Upper lobe of left lung (tissue), 6 donors: Measurements from ENCODE around the gene CELA1. TPM values are rescaled to one million over a fixed set of nuclear protein-coding genes. Genes with fewer than 3 reads are reported as not detected.
A peak's percentile ranks its signal among the peaks of the same experiment; 100 is the strongest.

Experiments used
- ATAC-seq, 2 donors: fragments of 200-7000 bp; cut with Tn5 transposase; one replicate each; pipeline ENCODE4 v1.9.1; 2022; ENCODE audit warnings: mild to moderate bottlenecking in 2 of 2, moderate library complexity in 2 of 2; ENCODE audit not compliant: low FRiP score in 2 of 2
- DNase-seq, 2 donors: peaks; one replicate each; pipeline ENCODE4 v3.0.0-alpha.2; 2019 to 2020
- H3K27ac ChIP-seq, 4 donors: fragments of 200-600 bp; sonication (generic); one replicate each; pipeline ENCODE4 v1.5.1; 2016 to 2019
- H3K27me3 ChIP-seq, 4 donors: fragments of 200-600 bp; sonication (generic); one replicate each; pipeline ENCODE4 v1.5.1; 2017 to 2019
- H3K36me3 ChIP-seq, 4 donors: fragments of 200-600 bp; sonication (generic); one replicate each; pipeline ENCODE4 v1.5.1; 2016 to 2019
- H3K4me1 ChIP-seq, 4 donors: fragments of 200-600 bp; sonication (generic); one replicate each; pipeline ENCODE4 v1.5.1; 2018 to 2019
- H3K4me3 ChIP-seq, 4 donors: fragments of 200-600 bp; sonication (generic); one replicate each; pipeline ENCODE4 v1.5.1; 2017 to 2019; ENCODE audit warnings: mild to moderate bottlenecking in 2 of 4, moderate library complexity in 1 of 4
- H3K9me3 ChIP-seq, 4 donors: fragments of 200-600 bp; sonication (generic); one replicate each; pipeline ENCODE4 v1.5.1; 2018 to 2019
- EP300 ChIP-seq, 4 donors: sonication (generic); formaldehyde crosslinking; IDR thresholded peaks; one replicate each; pipeline ENCODE4 v1.5.1; 2017; ENCODE audit warnings: antibody characterized with exemption in 4 of 4, control low read depth in 2 of 4
- POLR2A ChIP-seq, 4 donors: fragments of 450-650 bp; IDR thresholded peaks; one replicate each; pipeline ENCODE4 v1.5.1; 2016 to 2017; ENCODE audit warnings: antibody characterized with exemption in 4 of 4, mild to moderate bottlenecking in 2 of 4
- POLR2AphosphoS5 ChIP-seq, 2 donors: sonication (generic); formaldehyde crosslinking; IDR thresholded peaks; one replicate each; pipeline ENCODE4 v1.5.1; 2017; ENCODE audit warnings: antibody characterized with exemption in 2 of 2
- WGBS, 2 donors: methylation state at CpG; one replicate each; pipeline ENCODE4 v1.1.5; 2017 to 2018; 5-methylcytosine and 5-hydroxymethylcytosine counted together
- total RNA-seq, 6 donors: library from RNA; depleted of rRNA in 4 of 6; stranded (reverse); fragments of >200 nt in 4 of 6; gene quantifications; one replicate each; pipeline versions ENCODE4 v1.1.0 to v1.2.1, GENCODE V29; 2016 to 2021
- TF ChIP-seq, protein P1 (sequence below), 6 experiments: fragments of 450-650 bp in 4 of 6; fragments of 200-600 bp in 2 of 6; sonication (generic) in 2 of 6; IDR thresholded peaks; one replicate each; pipeline ENCODE4 v1.5.1; 2016 to 2019; ENCODE audit warnings: antibody characterized with exemption in 6 of 6
- donor health status: DM: no; HTN: no; CAD: no; lungs with moderate emphysema.
- donor health status: DM: no; HTN: yes; CAD: no; lungs with severe emphysema.

Gene CELA1
- total RNA-seq, 6 donors from 2014 or later = not detected

DNA sequence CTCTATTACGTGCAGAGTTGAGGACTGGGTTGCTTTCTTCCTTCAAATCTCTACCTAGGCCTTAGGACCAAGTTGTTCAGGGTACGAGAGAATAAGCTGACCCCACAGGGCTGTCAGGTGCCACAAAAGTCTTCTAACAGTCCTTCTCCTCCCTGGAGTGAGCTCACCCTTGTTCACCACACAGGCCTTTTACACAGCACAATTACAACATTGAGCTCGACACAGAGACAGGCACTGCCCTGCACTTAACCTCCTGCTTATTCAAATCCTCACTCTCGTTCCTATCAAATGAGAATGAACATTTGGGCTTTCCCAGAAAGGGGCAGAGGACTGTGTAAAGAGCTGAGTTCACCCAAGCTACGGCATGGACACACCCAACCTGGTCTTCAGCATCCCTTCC, 42.4 kb upstream of the CELA1 start:
- no peaks in the 10 kb centered on the region for H3K36me3 ChIP-seq
- H3K4me1 ChIP-seq = peaks cover 12 to 20% (median 16%) of the 10 kb centered on the region in 4 donors
- H3K27me3 ChIP-seq = peaks cover 0 to 9% (median 3%) of the 10 kb centered on the region in 4 donors
- TF ChIP-seq, protein P1, sequence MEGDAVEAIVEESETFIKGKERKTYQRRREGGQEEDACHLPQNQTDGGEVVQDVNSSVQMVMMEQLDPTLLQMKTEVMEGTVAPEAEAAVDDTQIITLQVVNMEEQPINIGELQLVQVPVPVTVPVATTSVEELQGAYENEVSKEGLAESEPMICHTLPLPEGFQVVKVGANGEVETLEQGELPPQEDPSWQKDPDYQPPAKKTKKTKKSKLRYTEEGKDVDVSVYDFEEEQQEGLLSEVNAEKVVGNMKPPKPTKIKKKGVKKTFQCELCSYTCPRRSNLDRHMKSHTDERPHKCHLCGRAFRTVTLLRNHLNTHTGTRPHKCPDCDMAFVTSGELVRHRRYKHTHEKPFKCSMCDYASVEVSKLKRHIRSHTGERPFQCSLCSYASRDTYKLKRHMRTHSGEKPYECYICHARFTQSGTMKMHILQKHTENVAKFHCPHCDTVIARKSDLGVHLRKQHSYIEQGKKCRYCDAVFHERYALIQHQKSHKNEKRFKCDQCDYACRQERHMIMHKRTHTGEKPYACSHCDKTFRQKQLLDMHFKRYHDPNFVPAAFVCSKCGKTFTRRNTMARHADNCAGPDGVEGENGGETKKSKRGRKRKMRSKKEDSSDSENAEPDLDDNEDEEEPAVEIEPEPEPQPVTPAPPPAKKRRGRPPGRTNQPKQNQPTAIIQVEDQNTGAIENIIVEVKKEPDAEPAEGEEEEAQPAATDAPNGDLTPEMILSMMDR (IDR thresholded peaks at IDR 0.05) = no peak
- TF ChIP-seq EP300 (IDR thresholded peaks at IDR 0.05) (no peak), POLR2AphosphoS5 (IDR thresholded peaks at IDR 0.05) (no peak), POLR2A (IDR thresholded peaks at IDR 0.05) (no peak)
- no peak for ATAC-seq
- H3K27ac ChIP-seq = no peak overlapping the region
- DNase-seq = no peak
- H3K4me3 ChIP-seq = no peak overlapping the region
- no peaks in the 10 kb centered on the region for H3K9me3 ChIP-seq
- 91 to 95% methylated on average over 5 of the region's 5 CpGs for WGBS, 2 donors

DNA sequence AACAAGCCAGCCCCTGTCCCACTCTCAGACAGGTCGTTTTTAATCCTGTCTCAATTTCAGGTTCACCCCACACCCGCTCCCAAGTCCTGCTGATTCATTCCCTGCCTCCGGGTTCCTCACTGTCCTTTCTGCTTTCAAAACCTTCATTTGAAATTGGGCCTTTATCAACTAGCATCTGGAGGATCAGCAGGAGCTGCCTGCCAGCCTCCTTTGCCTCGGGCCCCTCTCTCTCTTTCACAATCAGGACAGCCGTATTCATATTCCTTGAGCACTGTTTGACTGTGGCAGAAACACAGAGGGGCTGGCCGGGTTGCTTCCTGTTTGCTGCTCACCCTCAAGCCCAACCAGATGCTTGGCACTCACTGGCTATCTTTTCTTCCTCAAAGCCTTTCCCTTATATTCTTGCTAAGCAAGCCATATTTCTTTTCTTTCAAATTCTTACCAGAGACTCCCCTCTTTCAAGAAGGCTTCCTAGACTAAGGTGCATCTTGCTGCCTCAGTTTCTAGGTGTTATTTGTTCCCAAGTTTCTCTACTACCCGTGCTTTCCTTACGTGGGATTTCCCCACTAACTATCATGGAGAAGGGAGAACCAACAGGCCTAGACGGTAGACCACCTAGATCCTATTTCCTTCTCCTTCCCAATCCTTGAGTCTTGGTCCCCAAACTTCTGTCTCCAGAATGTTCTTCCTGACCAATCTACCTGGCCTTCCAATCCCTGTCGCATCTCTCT, 41.8 kb upstream of the CELA1 start:
- no peaks in the 10 kb centered on the region for H3K9me3 ChIP-seq
- 58 to 60% methylated on average over 10 of the region's 10 CpGs for WGBS, 2 donors
- no peak overlapping the region for H3K4me3 ChIP-seq
- TF ChIP-seq POLR2A (IDR thresholded peaks at IDR 0.05) = no peak
- TF ChIP-seq POLR2AphosphoS5 (IDR thresholded peaks at IDR 0.05) = no peak
- no peak for TF ChIP-seq EP300 (IDR thresholded peaks at IDR 0.05)
- TF ChIP-seq, protein P1 (IDR thresholded peaks at IDR 0.05) = no peak
- peaks cover 12 to 20% (median 16%) of the 10 kb centered on the region in 4 donors for H3K4me1 ChIP-seq
- no peaks in the 10 kb centered on the region for H3K36me3 ChIP-seq
- ATAC-seq (no peak), DNase-seq (peak in 1 of 2 donors; percentile 40)
- H3K27me3 ChIP-seq = peaks cover 0 to 9% (median 3%) of the 10 kb centered on the region in 4 donors
- H3K27ac ChIP-seq = no peak overlapping the region

DNA sequence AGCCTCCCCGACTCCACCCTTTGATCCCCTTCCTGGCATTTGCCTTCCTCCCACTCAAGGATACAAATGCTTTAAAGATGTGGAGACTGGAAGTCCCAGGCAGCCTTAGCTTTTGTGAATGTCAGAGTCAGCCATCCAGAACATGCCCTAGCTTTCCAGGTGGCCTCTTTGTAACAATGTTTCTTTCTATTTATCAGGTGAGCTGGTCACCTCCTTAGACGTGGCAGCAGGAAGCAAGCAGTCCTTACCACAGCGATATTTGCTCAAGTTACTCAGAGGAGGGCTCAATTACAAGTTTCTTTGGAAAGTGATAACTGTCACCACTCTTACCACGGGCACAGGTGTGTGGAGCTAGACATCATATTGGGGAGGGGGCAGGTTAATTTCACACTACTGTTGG, 39.9 kb upstream of the CELA1 start:
- no peak overlapping the region for H3K27ac ChIP-seq

DNA sequence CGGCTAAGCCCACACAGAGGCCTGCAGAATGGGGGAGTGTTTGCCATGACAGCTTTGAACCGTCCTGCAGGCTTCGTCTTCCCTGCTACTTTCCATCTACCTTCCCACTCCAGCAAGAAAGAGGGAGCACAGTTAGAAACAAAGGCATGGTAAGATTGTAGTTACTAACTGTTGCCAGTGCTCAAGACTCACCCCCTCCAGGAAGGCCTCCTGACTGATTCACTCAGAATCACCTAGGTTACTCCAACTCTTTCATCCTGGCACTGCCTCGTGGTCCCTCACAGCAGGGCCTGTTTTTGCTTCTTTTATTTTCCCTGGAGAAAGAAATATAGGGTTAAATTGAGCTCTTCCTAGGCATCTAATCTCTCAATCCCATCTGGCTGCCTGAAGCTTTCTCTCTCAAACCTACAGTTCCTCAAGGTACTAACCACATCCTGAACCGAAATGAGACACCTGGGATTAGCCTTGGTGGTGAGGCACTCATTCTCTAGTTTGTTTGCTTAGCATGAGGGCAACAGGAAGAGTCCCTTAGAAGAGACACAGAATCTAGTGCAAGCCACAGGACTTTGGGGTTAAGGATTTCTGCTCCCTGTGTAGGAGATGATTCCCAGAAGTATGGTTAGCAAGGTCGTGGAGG, 36.9 kb upstream of the CELA1 start:
- Histone ChIP-seq H3K27me3 (no peaks in the 10 kb centered on the region), H3K4me1 (peaks cover 0 to 5% (median 0%) of the 10 kb centered on the region in 4 donors), H3K4me3 (no peak overlapping the region), H3K9me3 (no peaks in the 10 kb centered on the region), H3K27ac (no peak overlapping the region), H3K36me3 (no peaks in the 10 kb centered on the region)
- no peak for TF ChIP-seq POLR2A (IDR thresholded peaks at IDR 0.05)
- TF ChIP-seq, protein P1 (IDR thresholded peaks at IDR 0.05) = no peak
- no peak for TF ChIP-seq EP300 (IDR thresholded peaks at IDR 0.05)
- TF ChIP-seq POLR2AphosphoS5 (IDR thresholded peaks at IDR 0.05) = no peak
- 68 to 74% methylated on average over 6 of the region's 6 CpGs for WGBS, 2 donors
- ATAC-seq (no peak), DNase-seq (no peak)

More for the DNA sequence above, 39.9 kb upstream of the CELA1 start:
- H3K4me1 ChIP-seq = peaks cover 0 to 10% (median 5%) of the 10 kb centered on the region in 4 donors
- no peaks in the 10 kb centered on the region for H3K36me3 ChIP-seq
- TF ChIP-seq POLR2A (IDR thresholded peaks at IDR 0.05) = no peak
- TF ChIP-seq POLR2AphosphoS5 (IDR thresholded peaks at IDR 0.05) = no peak
- TF ChIP-seq, protein P1 (IDR thresholded peaks at IDR 0.05) = no peak
- no peak for TF ChIP-seq EP300 (IDR thresholded peaks at IDR 0.05)
- H3K9me3 ChIP-seq = no peaks in the 10 kb centered on the region
- 61 to 65% methylated on average over 4 of the region's 4 CpGs for WGBS, 2 donors
- H3K27me3 ChIP-seq = peaks cover 0 to 2% (median 0%) of the 10 kb centered on the region in 4 donors
- DNase-seq (no peak), ATAC-seq (no peak)
- H3K4me3 ChIP-seq = no peak overlapping the region
